Measurements from ENCODE around the gene PAPPA2.
"Not testable (repeated sequence)": the region's sequence is repeated elsewhere in the genome, so short reads cannot be mapped to it uniquely, and the experiment has no call there.

The PAPPA2 gene

DNA sequence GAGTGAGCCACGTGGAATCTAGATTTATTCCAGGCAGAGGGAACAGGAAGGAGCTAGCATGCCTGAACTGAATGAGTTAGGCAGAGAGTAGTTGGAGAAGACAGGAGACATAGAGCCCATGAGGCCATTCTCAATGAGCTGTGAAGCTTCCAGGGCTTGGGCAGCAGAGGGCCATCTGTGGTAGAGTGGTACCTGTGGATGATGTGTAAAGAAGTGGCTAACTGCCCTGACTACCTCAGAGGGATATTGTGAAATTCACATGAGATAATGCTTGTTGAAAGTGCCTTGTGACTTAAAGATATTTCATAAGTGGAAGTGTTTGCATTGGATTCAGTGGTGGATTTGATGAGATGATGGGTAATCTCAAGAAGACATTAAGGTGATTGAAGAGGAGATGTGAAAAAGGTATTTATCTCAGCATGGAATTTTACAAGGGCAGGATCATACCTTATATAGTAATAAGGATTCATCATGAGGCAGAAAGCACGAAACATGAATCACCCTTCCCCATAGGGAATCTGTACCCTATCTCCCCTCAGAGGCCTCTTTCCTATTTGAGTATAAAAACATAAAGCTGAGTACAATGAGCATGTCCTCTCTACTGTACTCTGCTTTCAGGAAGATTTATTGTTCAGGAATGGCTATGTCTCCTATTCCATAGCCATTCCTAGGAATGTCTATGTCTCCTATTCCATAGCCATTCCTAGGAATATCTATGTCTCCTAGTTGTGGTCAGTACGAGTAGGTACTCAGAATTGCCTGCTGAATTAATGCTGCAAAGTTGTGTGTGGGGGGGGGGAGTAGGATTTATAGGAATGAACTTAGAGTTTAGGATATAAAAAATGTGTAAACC lies 146.8 kb downstream of the PAPPA2 start:
- no peak for ATAC-seq
- no peak for DNase-seq

DNA sequence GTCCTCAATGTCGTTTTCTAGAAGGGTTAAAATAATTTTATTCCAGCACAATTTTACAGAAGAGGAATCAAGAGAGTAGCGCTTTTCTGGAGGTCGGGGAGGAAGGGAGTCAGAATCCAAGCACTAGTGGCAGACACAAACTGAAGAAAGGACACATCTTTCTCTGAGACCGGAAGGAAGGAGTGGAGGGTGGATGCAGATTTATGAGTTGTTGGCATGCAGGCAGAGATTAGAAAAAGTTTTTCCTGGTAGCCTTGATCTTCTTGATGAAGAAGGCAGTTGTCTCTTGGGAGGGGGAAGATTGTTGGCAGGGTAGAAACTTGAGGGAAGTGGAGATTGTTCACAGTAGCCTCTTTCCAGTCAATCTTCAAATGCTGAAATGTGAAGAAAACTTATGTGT lies 149.8 kb downstream of the PAPPA2 start:
- DNase-seq (no peak), ATAC-seq (no peak)

DNA sequence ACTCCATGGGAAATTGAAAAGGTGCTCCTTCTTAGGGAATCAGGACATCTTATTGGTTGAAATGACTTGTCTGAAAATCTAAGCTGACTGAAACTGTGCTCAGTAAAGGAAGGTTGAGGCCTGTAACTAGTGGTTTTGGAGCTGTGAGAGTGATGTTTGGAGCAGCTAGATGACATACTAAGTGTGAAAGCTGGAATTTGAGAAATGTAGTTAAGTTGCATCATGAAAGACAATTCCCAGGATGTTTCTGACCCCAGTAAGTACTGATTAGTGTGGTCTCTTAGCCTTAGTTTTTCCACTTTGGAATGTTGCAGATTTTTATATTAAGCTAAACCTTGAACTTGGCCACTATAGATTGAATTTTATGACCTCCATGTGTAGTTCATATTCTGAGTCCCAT lies 154.9 kb downstream of the PAPPA2 start:
- DNase-seq (no peak), ATAC-seq (no peak)

- ATAC-seq = no peak
- no peak for DNase-seq
These were observed 156.3 kb downstream of the PAPPA2 start for GRCh38 chr1:176619261-176619660.

DNA sequence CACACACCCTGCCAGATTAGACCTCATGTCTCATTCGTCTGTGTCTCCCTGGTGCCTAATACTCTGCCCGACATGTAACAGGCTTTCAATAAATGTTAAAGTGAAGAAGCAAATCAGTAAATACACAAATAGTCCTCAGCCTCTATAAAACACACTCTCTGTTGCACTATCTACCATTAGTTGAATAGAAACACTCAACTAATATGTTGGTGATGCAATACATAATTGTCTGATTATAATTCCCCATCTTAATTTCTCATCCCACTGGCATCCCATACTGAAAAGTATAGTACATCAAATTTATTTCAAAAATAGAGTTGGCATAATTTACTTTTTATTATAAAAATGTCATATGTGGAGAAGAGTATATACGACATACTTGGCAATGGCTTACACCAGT lies 162.4 kb downstream of the PAPPA2 start:
- ATAC-seq = no peak
- DNase-seq = no peak

GRCh38 chr1:176626572-176627061 lies 163.6 kb downstream of the PAPPA2 start:
- ATAC-seq = no peak
- DNase-seq = no peak

- DNase-seq (no peak), ATAC-seq (no peak)
These were observed 165.8 kb downstream of the PAPPA2 start for GRCh38 chr1:176628775-176629174.

DNA sequence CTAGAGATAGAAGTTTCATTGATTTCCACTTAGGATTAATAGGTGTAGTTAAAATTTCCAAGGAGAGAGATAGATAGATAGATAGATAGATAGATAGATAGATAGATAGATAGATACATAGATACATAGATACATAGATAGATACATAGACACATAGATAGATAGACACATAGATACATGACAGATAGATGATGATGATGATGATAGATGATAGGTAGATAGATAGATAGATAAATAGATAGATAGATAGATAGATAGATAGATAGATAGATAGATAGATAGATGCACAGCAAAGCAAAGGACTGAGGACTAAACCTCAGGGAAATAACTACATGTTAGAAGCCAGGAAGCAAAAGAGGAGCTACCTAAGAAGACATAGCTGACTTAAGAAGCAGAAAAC lies 171.8 kb downstream of the PAPPA2 start:
- DNase-seq, ATAC-seq: not testable (repeated sequence)

GRCh38 chr1:176638713-176639526 lies 175.9 kb downstream of the PAPPA2 start:
- ATAC-seq = no peak
- no peak for DNase-seq

GRCh38 chr1:176643536-176643935 lies 180.6 kb downstream of the PAPPA2 start:
- ATAC-seq = no peak

DNA sequence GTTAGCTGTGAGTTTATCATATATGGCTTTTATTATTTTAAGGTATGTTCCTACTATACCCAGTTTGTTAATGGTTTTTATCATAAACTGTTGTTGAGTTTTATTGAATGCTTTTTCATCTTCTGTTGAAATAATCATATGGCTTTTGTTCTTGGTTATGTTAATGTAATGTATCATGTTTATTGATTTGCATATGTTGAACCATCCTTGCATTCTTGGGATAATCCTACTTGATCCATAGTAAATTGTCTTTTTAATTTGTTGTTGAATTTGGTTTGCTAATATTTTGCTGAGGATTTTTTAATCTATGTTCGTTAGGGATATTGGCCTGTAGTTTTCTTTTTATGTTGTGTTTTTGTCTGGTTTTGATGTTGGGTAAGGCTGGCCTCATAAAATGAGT lies 185.6 kb downstream of the PAPPA2 start:
- DNase-seq = no peak
- no peak for ATAC-seq

More at GRCh38 chr1:176643536-176643935, 180.6 kb downstream of the PAPPA2 start:
- DNase-seq = no peak

DNA sequence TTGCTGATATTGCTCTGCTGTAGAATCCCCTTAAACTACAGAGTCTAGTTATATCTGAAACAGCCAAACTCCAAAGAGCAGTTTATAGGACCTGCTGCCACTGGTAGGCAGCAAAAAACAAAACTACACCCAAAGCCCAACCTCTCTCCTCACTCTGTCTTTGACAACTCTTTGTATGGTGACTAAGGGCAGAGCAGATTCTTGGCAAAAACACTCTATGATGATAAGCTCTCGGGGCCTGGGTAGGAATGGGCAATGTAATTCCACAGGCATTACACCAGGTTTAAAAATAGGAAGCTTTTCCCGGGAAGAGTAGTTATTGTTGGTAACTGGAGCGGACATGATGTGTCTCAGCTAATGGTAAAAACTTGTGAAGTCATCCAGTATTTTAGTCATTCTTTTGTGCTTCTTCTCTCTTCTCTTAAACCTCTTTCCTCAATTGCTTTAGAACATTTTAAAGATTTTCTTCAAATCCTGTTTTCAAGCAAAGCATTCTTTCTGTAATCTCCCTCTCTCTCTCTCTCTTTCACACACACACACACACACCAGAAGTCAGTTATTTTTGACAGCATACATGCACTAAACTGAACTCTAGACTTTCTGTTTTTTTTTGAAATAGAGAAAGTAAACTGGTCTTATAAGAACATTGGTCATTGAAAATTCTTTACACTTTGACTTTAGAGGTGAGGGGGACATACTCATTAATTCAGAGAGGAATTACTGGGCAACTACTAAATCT lies 193.5 kb downstream of the PAPPA2 start:
- DNase-seq (no peak), ATAC-seq (no peak)

- DNase-seq (no peak), ATAC-seq (no peak)
These were observed 206.8 kb downstream of the PAPPA2 start for GRCh38 chr1:176669782-176670181.

GRCh38 chr1:176670853-176671252 lies 207.9 kb downstream of the PAPPA2 start:
- no peak for DNase-seq
- no peak for ATAC-seq

DNA sequence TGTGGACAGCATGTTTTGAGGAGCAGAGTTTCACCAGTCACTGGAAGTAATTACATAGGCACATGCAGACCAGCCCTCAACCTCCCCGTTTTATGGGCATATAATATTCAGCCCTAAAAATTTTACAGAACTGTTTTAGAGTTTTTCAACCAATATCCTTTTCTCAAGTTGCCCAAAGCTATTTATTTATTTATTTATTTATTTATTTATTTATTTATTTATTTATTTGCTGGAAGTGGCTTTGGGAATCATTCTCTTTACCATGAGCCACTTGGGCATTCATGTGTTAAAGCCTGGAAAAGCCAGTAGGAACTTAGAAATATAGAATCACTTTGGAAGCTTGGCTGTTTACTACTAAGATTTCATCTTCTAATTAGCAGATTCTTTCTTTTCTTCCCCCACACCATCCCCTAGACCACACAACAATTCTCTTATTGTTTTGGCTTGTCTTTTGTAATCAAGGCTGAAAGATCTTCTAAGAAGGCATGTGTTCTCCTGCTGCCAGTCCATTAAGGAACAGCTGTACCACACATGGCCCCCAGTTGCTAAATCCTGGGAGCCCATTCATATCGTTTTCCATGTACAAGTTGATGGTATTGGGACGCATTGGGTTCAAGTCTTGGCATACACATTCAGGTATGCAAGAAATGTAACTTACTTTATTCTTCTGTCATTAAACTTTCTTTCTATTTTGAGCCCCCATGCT lies 220.0 kb downstream of the PAPPA2 start:
- ATAC-seq (no peak), DNase-seq (no peak)

GRCh38 chr1:176691251-176692228 lies 228.6 kb downstream of the PAPPA2 start:
- ATAC-seq = peak; percentile 46

GRCh38 chr1:176692431-176692830 lies 229.5 kb downstream of the PAPPA2 start:
- DNase-seq = no peak
- no peak for ATAC-seq

More at GRCh38 chr1:176691251-176692228, 228.6 kb downstream of the PAPPA2 start:
- DNase-seq = no peak

DNA sequence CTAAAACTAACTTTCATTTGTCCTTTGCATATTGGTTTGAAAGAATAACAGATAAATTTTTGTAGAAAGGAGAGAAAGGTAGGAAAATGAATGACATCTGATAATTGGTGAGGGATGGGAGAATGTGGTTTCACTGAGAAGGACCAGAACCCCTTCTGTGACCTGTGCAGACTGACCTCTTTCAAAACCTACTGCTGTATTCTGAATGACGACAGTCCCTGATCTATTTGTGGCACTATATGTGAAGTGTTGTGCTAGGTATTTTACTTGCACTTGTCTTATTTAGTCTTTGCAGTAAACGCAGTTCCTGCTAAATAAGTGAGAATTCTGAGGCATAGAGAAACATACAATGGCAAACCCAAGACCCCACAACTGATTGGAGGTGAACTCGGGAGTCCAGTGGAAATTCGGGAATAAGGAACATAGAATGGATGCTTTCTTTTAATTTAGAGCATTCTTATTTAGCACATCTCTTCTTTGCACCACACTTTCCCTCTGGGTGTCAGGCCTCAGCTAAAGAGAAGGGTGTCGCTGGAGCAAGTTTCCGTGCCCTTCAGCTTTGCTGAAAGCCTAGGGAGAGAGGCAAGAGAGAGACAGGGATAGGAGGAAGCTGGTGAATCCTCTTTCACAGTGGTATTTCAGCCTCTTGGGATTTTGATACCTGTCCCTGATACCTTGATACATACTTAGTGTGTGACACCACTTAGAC lies 230.2 kb downstream of the PAPPA2 start:
- DNase-seq (no peak), ATAC-seq (no peak)

- DNase-seq = no peak
- no peak for ATAC-seq
These were observed 230.8 kb downstream of the PAPPA2 start for GRCh38 chr1:176693697-176694329.
